Stimulated activated naive CD4-positive, alpha-beta T cell treated with Interleukin-2 at 50 U/mL for 16 hours (primary cell): ENCODE results near the gene CNPY4.
A peak's percentile ranks its signal among the peaks of the same experiment; 100 is the strongest.

Source experiments
- DNase-seq: peaks from one replicate; lab custom pipeline; 2025; lab: John Stamatoyannopoulos, UW

CNPY4 gene

GRCh38 chr7:100167912-100168323, 48.5 kb downstream of the CNPY4 start:
- no peak for DNase-seq

GRCh38 chr7:100169147-100169850, 49.9 kb downstream of the CNPY4 start:
- DNase-seq: no peak

- no peak for DNase-seq
Measured at GRCh38 chr7:100170101-100170897, 50.9 kb downstream of the CNPY4 start.

- peak; percentile 26 for DNase-seq
Measured at GRCh38 chr7:100171087-100171681, 51.8 kb downstream of the CNPY4 start.

- no peak for DNase-seq
Measured at GRCh38 chr7:100171840-100172239, 52.4 kb downstream of the CNPY4 start.

- no peak for DNase-seq
Measured at GRCh38 chr7:100173806-100174495, 54.5 kb downstream of the CNPY4 start.

GRCh38 chr7:100174582-100174981, 55.1 kb downstream of the CNPY4 start:
- DNase-seq: no peak
